ENCODE measurements around the gene NFU1. TPM values are rescaled to one million over a fixed set of nuclear protein-coding genes. Genes with fewer than 3 reads are reported as not detected.

Gene NFU1
- total RNA-seq, 3 donors from 2014 or later: 46.1 to 69.9 (median 49.8) TPM

GRCh38 chr2:69466728-69467127 lies 29.5 kb upstream of the NFU1 start:
- H3K27ac ChIP-seq: no peak overlapping the region
- H3K9me3 ChIP-seq: no peaks in the 10 kb centered on the region
- H3K4me3 ChIP-seq: no peak overlapping the region
- intact Hi-C loops (cut with DNase I; ENCODE audit: low total_unique reads): no loop called here
- no peaks in the 10 kb centered on the region for H3K4me1 ChIP-seq
- no peaks in the 10 kb centered on the region for H3K36me3 ChIP-seq
- TF ChIP-seq, protein P1, sequence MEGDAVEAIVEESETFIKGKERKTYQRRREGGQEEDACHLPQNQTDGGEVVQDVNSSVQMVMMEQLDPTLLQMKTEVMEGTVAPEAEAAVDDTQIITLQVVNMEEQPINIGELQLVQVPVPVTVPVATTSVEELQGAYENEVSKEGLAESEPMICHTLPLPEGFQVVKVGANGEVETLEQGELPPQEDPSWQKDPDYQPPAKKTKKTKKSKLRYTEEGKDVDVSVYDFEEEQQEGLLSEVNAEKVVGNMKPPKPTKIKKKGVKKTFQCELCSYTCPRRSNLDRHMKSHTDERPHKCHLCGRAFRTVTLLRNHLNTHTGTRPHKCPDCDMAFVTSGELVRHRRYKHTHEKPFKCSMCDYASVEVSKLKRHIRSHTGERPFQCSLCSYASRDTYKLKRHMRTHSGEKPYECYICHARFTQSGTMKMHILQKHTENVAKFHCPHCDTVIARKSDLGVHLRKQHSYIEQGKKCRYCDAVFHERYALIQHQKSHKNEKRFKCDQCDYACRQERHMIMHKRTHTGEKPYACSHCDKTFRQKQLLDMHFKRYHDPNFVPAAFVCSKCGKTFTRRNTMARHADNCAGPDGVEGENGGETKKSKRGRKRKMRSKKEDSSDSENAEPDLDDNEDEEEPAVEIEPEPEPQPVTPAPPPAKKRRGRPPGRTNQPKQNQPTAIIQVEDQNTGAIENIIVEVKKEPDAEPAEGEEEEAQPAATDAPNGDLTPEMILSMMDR (IDR thresholded peaks at IDR 0.05): no peak
- TF ChIP-seq POLR2AphosphoS5 (IDR thresholded peaks at IDR 0.05): no peak
- TF ChIP-seq POLR2A (IDR thresholded peaks at IDR 0.05): no peak
- no peak for DNase-seq (ENCODE audit: low spot score in 2 of 2)
- no peaks in the 10 kb centered on the region for H3K27me3 ChIP-seq

- no peaks in the 10 kb centered on the region for H3K4me1 ChIP-seq
- peak in 1 of 2 donors; percentile 18 for DNase-seq (ENCODE audit: low spot score in 2 of 2)
- TF ChIP-seq, protein P1 (IDR thresholded peaks at IDR 0.05): no peak
- TF ChIP-seq POLR2AphosphoS5 (IDR thresholded peaks at IDR 0.05): peak in 1 of 3 donors; percentile 50
- no peaks in the 10 kb centered on the region for H3K36me3 ChIP-seq
- H3K27ac ChIP-seq: peak overlapping the region in 1 of 2 donors; percentile 16
- no peaks in the 10 kb centered on the region for H3K27me3 ChIP-seq
- no peak overlapping the region for H3K4me3 ChIP-seq
- intact Hi-C loops (cut with DNase I; ENCODE audit: low total_unique reads): no loop called here
- H3K9me3 ChIP-seq: no peaks in the 10 kb centered on the region
Observed at GRCh38 chr2:69465513-69466456, 28.6 kb upstream of the NFU1 start.

DNA sequence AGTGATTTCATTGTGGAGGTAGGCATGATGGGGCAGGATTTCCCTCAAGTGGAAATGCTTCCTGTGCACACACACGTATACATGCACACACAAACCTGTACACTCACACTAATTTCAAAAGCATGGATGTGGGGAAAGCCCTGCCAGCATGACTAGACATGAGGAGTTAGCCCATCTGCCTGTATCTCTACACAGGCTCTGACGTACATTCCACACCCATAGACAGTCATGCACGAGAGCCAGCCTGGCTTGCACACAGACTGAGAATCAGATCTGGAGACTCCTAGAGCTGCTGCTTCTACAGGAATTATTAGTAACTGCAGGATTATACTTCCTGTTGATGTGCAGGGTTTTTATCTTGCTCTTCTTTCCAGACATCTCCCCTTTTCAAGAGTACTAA lies 27.3 kb upstream of the NFU1 start:
- TF ChIP-seq POLR2A (IDR thresholded peaks at IDR 0.05): no peak
- no peak for TF ChIP-seq POLR2AphosphoS5 (IDR thresholded peaks at IDR 0.05)
- TF ChIP-seq, protein P1 (IDR thresholded peaks at IDR 0.05): no peak
- Histone ChIP-seq H3K4me3 (no peak overlapping the region), H3K4me1 (no peaks in the 10 kb centered on the region), H3K27me3 (no peaks in the 10 kb centered on the region), H3K9me3 (no peaks in the 10 kb centered on the region), H3K27ac (peak overlapping the region in 1 of 2 donors; percentile 16), H3K36me3 (no peaks in the 10 kb centered on the region)
- no peak for DNase-seq (ENCODE audit: low spot score in 2 of 2)
- intact Hi-C loops (cut with DNase I; ENCODE audit: low total_unique reads): loop anchor here (5.0 kb wide), 1 partner anchor 442 kb away; no protein-coding TSS in a partner anchor

GRCh38 chr2:69462780-69463179 lies 25.5 kb upstream of the NFU1 start:
- Histone ChIP-seq H3K27me3 (no peaks in the 10 kb centered on the region), H3K4me3 (no peak overlapping the region), H3K9me3 (no peaks in the 10 kb centered on the region), H3K4me1 (no peaks in the 10 kb centered on the region), H3K36me3 (no peaks in the 10 kb centered on the region), H3K27ac (no peak overlapping the region)
- TF ChIP-seq, protein P1 (IDR thresholded peaks at IDR 0.05): no peak
- TF ChIP-seq POLR2AphosphoS5 (IDR thresholded peaks at IDR 0.05): no peak
- no peak for TF ChIP-seq POLR2A (IDR thresholded peaks at IDR 0.05)
- DNase-seq (ENCODE audit: low spot score in 2 of 2): no peak
- intact Hi-C loops (cut with DNase I; ENCODE audit: low total_unique reads): loop anchor here (5.0 kb wide), 1 partner anchor 440 kb away; no protein-coding TSS in a partner anchor

DNA sequence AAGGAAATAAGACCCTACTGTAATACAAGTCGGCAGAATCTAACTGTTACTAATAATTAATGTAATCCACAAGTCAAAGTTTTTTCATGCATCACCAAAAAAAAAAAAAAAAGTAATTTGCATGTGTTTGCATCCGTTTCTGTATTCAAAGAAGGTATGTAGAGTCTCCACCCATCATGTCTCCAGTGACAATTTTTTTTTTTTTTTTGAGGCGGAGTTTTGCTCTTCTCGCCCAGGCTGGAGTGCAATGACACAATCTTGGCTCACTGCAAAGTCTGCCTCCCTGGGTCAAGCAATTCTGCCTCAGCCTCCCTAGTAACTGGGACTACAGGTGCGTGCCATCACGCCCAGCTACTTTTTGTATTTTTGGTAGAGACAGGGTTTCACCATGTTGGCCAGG lies 24.2 kb upstream of the NFU1 start:
- H3K4me1 ChIP-seq: no peaks in the 10 kb centered on the region
- H3K4me3 ChIP-seq: no peak overlapping the region
- H3K27ac ChIP-seq: no peak overlapping the region
- H3K27me3 ChIP-seq: no peaks in the 10 kb centered on the region
- no peaks in the 10 kb centered on the region for H3K36me3 ChIP-seq
- intact Hi-C loops (cut with DNase I; ENCODE audit: low total_unique reads): loop anchor here (5.0 kb wide), 1 partner anchor 439 kb away; no protein-coding TSS in a partner anchor
- DNase-seq (ENCODE audit: low spot score in 2 of 2): no peak
- H3K9me3 ChIP-seq: no peaks in the 10 kb centered on the region
- TF ChIP-seq, protein P1 (IDR thresholded peaks at IDR 0.05): no peak
- TF ChIP-seq POLR2AphosphoS5 (IDR thresholded peaks at IDR 0.05): no peak
- no peak for TF ChIP-seq POLR2A (IDR thresholded peaks at IDR 0.05)
